GM21737 (cell line): Measurements from ENCODE around the gene TBX6.

Experiments
- ATAC-seq: cut with Tn5 transposase; IDR thresholded peaks from one replicate; pipeline ENCODE4 v1.9.1; 2021; ENCODE audit warnings: mild to moderate bottlenecking, moderate library complexity; ENCODE audit not compliant: unreplicated experiment

Gene TBX6

GRCh38 chr16:30040221-30040620, 51.5 kb downstream of the TBX6 start:
- no peak for ATAC-seq
